CD4-positive, alpha-beta T cell (primary cell): ENCODE data around the gene HIRIP3. TPM values are rescaled to one million over a fixed set of nuclear protein-coding genes. Genes with fewer than 3 reads are reported as not detected.
A peak's percentile ranks its signal among the peaks of the same experiment; 100 is the strongest.

Experiments used
- ATAC-seq: fragments of 200-7000 bp; cut with Tn5 transposase; one replicate; pipeline ENCODE4 v1.10.0; 2022; ENCODE audit warnings: mild to moderate bottlenecking; ENCODE audit not compliant: poor library complexity
- CTCF ChIA-PET: fragments of 350-600 bp; sonication (Branson Sonifier 250); formaldehyde crosslinking; loops from one replicate; lab custom pipeline; 2021; ENCODE audit warnings: antibody characterized with exemption, inconsistent platforms; lab: Charles Lee
- POLR2A ChIA-PET: fragments of 350-600 bp; sonication (Branson Sonifier 250); formaldehyde crosslinking; loops from one replicate; lab custom pipeline; 2021; ENCODE audit warnings: antibody characterized with exemption, inconsistent platforms; lab: Charles Lee
- DNase-seq, 14 experiments: peaks; one replicate each; pipeline ENCODE4 v3.0.0-alpha.2; 2013 to 2020; ENCODE audit warnings: mixed read lengths in 2 of 14
- H3K27ac ChIP-seq, 2 donors: one replicate each; pipeline versions ENCODE4 v1.5.1 to v1.7.0; 2013; ENCODE audit warnings: low read length in 2 of 2, low read depth in 1 of 2, mild to moderate bottlenecking in 1 of 2
- H3K27me3 ChIP-seq, 2 experiments: 1 replicate in 1 of 2; 2 replicates in 1 of 2; pipeline versions ENCODE4 v1.6.1 to v1.7.0; 2013; ENCODE audit warnings: low read length in 2 of 2, control low read depth in 1 of 2, mild to moderate bottlenecking in 1 of 2, moderate library complexity in 1 of 2; ENCODE audit not compliant: insufficient read depth in 2 of 2, control insufficient read depth in 1 of 2
- H3K36me3 ChIP-seq: one replicate; pipeline ENCODE4 v1.6.1; 2013; ENCODE audit warnings: low read length, control low read depth; ENCODE audit not compliant: insufficient read depth
- H3K4me1 ChIP-seq: one replicate; pipeline ENCODE4 v1.6.1; 2013; ENCODE audit warnings: low read length, control low read depth; ENCODE audit not compliant: insufficient read depth
- H3K4me3 ChIP-seq: one replicate; pipeline ENCODE4 v1.5.1; 2013; ENCODE audit warnings: mild to moderate bottlenecking, low read length, moderate library complexity
- H3K9me3 ChIP-seq, 2 experiments: 1 replicate in 1 of 2; 2 replicates in 1 of 2; pipeline versions ENCODE4 v1.6.1 to v1.7.0; 2013; ENCODE audit warnings: low read length in 2 of 2, mild to moderate bottlenecking in 2 of 2, control low read depth in 1 of 2, moderate library complexity in 1 of 2; ENCODE audit not compliant: control insufficient read depth in 1 of 2, insufficient read depth in 1 of 2
- H3K27ac Mint-ChIP-seq: one replicate; pipeline ENCODE4 v1.8.0; 2020; ENCODE audit warnings: mixed read lengths
- H3K27me3 Mint-ChIP-seq: one replicate; pipeline ENCODE4 v1.8.0; 2021; ENCODE audit warnings: mixed read lengths
- H3K36me3 Mint-ChIP-seq: one replicate; pipeline ENCODE4 v1.8.0; 2021; ENCODE audit warnings: low read depth, mixed read lengths
- H3K4me1 Mint-ChIP-seq: one replicate; pipeline ENCODE4 v1.8.0; 2021; ENCODE audit warnings: low read depth, mixed read lengths
- H3K4me3 Mint-ChIP-seq: one replicate; pipeline ENCODE4 v1.8.0; 2020; ENCODE audit warnings: mild to moderate bottlenecking, mixed read lengths
- H3K9me3 Mint-ChIP-seq: one replicate; pipeline ENCODE4 v1.8.0; 2020; ENCODE audit warnings: mixed read lengths
- intact Hi-C, 2 experiments: fragments of 100-400 bp; cut with DNase I in 1 of 2; cut with micrococcal nuclease in 1 of 2; formaldehyde crosslinking; loops; one replicate each; pipeline versions ENCODE4 v1.15.1 to v1.9.0; 2023 to 2025; cut with DNase I, micrococcal nuclease
- total RNA-seq, 174 experiments: library from RNA in 2 of 174; stranded (reverse) in 2 of 174; gene quantifications; one replicate each; pipeline ENCODE4 v1.2.3 and lab custom pipeline; 2021 to 2026
- TF ChIP-seq, protein P1 (sequence below): fragments of 200-600 bp; IDR thresholded peaks from one replicate; pipeline ENCODE4 v1.8.0; 2022; ENCODE audit warnings: antibody characterized with exemption, mild to moderate bottlenecking

Gene HIRIP3
- total RNA-seq, 2 experiments from 2014 or later, result 8.5 to 11.8 TPM

DNA sequence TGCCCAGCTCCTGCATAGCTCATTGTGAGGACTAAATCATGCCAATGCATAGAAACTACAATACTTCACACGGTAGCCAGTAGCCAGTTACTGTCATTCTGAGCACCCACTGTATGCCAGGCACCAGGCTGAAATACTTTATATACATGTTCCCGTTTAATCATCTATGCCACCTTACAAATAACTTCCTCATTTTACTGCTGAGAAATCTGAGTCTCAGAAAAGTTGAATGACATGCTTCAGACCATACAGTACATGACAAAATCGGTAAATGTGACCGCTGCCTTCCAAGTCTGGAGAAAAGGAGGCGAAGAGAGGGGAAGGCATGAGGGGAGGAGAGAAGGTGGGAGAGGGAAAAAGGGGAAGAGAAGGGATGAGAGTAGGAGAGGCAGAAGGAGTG is 44.8 kb upstream of the HIRIP3 start:
- no peaks in the 10 kb centered on the region for H3K36me3 Mint-ChIP-seq
- H3K4me1 ChIP-seq, result no peaks in the 10 kb centered on the region
- H3K4me3 Mint-ChIP-seq, result no peak overlapping the region
- ChIA-PET POLR2A (no interaction called here), CTCF (no interaction called here)
- peaks cover 10% of the 10 kb centered on the region for H3K27me3 Mint-ChIP-seq
- intact Hi-C loops, result loop anchor here in 1 of 2 experiments (10.0 kb wide), 1 partner anchor 595 kb away; no protein-coding TSS in a partner anchor
- TF ChIP-seq, protein P1, sequence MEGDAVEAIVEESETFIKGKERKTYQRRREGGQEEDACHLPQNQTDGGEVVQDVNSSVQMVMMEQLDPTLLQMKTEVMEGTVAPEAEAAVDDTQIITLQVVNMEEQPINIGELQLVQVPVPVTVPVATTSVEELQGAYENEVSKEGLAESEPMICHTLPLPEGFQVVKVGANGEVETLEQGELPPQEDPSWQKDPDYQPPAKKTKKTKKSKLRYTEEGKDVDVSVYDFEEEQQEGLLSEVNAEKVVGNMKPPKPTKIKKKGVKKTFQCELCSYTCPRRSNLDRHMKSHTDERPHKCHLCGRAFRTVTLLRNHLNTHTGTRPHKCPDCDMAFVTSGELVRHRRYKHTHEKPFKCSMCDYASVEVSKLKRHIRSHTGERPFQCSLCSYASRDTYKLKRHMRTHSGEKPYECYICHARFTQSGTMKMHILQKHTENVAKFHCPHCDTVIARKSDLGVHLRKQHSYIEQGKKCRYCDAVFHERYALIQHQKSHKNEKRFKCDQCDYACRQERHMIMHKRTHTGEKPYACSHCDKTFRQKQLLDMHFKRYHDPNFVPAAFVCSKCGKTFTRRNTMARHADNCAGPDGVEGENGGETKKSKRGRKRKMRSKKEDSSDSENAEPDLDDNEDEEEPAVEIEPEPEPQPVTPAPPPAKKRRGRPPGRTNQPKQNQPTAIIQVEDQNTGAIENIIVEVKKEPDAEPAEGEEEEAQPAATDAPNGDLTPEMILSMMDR, result no peak
- DNase-seq (no peak), ATAC-seq (no peak)
- no peaks in the 10 kb centered on the region for H3K36me3 ChIP-seq
- H3K9me3 ChIP-seq, result no peaks in the 10 kb centered on the region
- H3K27ac Mint-ChIP-seq, result no peak overlapping the region
- H3K4me1 Mint-ChIP-seq, result no peaks in the 10 kb centered on the region
- no peaks in the 10 kb centered on the region for H3K9me3 Mint-ChIP-seq
- no peak overlapping the region for H3K4me3 ChIP-seq
- no peaks in the 10 kb centered on the region for H3K27me3 ChIP-seq
- H3K27ac ChIP-seq, result no peak overlapping the region

- Histone ChIP-seq H3K4me3 (no peak overlapping the region), H3K27me3 (peaks cover 42% of the 10 kb centered on the region in 2 experiments), H3K9me3 (peaks cover 0 to 17% of the 10 kb centered on the region in 2 experiments), H3K4me1 (peaks cover 28% of the 10 kb centered on the region), H3K27ac (no peak overlapping the region), H3K36me3 (no peaks in the 10 kb centered on the region)
- no peak overlapping the region for H3K27ac Mint-ChIP-seq
- H3K4me1 Mint-ChIP-seq, result peaks cover 14% of the 10 kb centered on the region
- TF ChIP-seq, protein P1, result no peak
- no peak for ATAC-seq
- no peak for DNase-seq
- H3K36me3 Mint-ChIP-seq, result no peaks in the 10 kb centered on the region
- intact Hi-C loops, result no loop called here
- POLR2A ChIA-PET, result interaction anchor here (0.7 kb wide), 1 partner anchor 34 kb away, joined by 5 read pairs; no protein-coding TSS in a partner anchor
- peaks cover 47% of the 10 kb centered on the region for H3K27me3 Mint-ChIP-seq
- CTCF ChIA-PET, result interaction anchor here (0.7 to 1.6 kb wide), 3 partner anchors 24 to 101 kb away, joined by 3 read pairs; partner anchors contain the start of gene TBX6
- no peaks in the 10 kb centered on the region for H3K9me3 Mint-ChIP-seq
- no peak overlapping the region for H3K4me3 Mint-ChIP-seq
Observed at GRCh38 chr16:30033270-30033669, 37.9 kb upstream of the HIRIP3 start.

- ATAC-seq, result peak; percentile 74
- Histone ChIP-seq H3K4me1 (peaks cover 28% of the 10 kb centered on the region), H3K36me3 (no peaks in the 10 kb centered on the region), H3K9me3 (peaks cover 0 to 17% of the 10 kb centered on the region in 2 experiments), H3K27ac (no peak overlapping the region), H3K4me3 (no peak overlapping the region), H3K27me3 (peaks cover 42 to 49% of the 10 kb centered on the region in 2 experiments)
- ChIA-PET CTCF (interaction anchor here (0.7 to 1.6 kb wide), 15 partner anchors 9 to 384 kb away, joined by 3 to 7 read pairs (median 3); partner anchors contain the start of genes TAOK2 and TBX6), POLR2A (interaction anchor here (0.7 to 0.8 kb wide), 2 partner anchors 35 to 70 kb away, joined by 3 to 5 read pairs; partner anchors contain the start of gene TMEM219)
- intact Hi-C loops, result no loop called here
- peak; percentile 43 to 83 (median 52) for DNase-seq
- no peaks in the 10 kb centered on the region for H3K36me3 Mint-ChIP-seq
- no peak overlapping the region for H3K27ac Mint-ChIP-seq
- TF ChIP-seq, protein P1, result peak; percentile 74
- H3K27me3 Mint-ChIP-seq, result peaks cover 57% of the 10 kb centered on the region
- no peaks in the 10 kb centered on the region for H3K9me3 Mint-ChIP-seq
- peak overlapping the region; percentile 39 for H3K4me3 Mint-ChIP-seq
- peaks cover 14% of the 10 kb centered on the region for H3K4me1 Mint-ChIP-seq
Observed at GRCh38 chr16:30032083-30032819, 36.8 kb upstream of the HIRIP3 start.
